NT2/D1 (cell line): ENCODE results near the gene EDEM3.

Source experiments
- SUZ12 ChIP-seq: IDR thresholded peaks from 2 replicates; pipeline ENCODE4 v1.6.1; 2011; ENCODE audit not compliant: insufficient read length, insufficient read depth; ENCODE audit errors: extremely low read depth
- YY1 ChIP-seq: IDR thresholded peaks from 2 replicates; pipeline ENCODE4 v1.6.1; 2011; ENCODE audit not compliant: insufficient read length, insufficient read depth

DNA sequence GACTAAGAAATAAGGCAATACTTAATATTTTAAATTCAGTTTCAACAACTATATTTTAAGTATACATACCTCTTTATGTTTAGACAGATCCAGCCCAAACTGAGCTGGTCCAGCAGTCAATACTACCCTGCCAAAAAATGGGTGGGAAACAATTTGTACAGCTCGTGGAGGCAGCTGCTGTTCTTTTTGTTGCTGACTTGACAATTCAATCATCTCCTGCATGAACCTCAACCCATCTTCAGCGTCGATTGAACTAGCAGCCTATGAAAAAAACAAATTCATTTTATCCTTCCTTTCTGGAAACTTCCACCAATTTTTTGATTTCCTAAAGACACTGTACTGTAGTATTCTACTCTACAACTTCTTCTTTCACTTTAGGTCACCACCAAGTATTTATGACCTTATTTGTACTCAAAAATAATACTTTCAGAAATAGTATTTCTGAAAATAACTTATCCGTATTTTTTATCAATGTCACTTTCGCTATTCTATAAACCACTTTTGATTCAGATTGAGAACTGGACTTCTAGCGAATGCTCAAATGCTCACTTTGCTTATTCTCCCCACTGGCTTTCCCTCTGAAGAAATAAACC, 46.5 kb downstream of the EDEM3 start:
- TF ChIP-seq YY1: no peak
- TF ChIP-seq SUZ12: no peak
